GM19372 (cell line): ENCODE data around the gene MMP3.

Source experiments
- ATAC-seq: cut with Tn5 transposase; IDR thresholded peaks from one replicate; pipeline ENCODE4 v1.9.1; 2021; ENCODE audit warnings: mild to moderate bottlenecking, low read depth, moderate library complexity; ENCODE audit not compliant: unreplicated experiment

MMP3 gene

GRCh38 chr11:102793677-102794290, 49.6 kb downstream of the MMP3 start:
- ATAC-seq = no peak

- no peak for ATAC-seq
Measured at GRCh38 chr11:102792604-102793003, 50.8 kb downstream of the MMP3 start.

GRCh38 chr11:102791271-102792036, 52.0 kb downstream of the MMP3 start:
- ATAC-seq = no peak

- ATAC-seq = no peak
Measured at GRCh38 chr11:102788334-102788995, 54.9 kb downstream of the MMP3 start.
